ENCODE data around the gene ARL8B.
"Not testable (repeated sequence)": the region's sequence is repeated elsewhere in the genome, so short reads cannot be mapped to it uniquely, and the experiment has no call there.

Gene ARL8B

GRCh38 chr3:5122030-5122740 lies at the start of gene ARL8B:
TSS of gene ARL8B (plus strand) at chr3:5122292. CDS start at chr3:5122466, 174 bp downstream.
- H3K4me3 ChIP-seq (ENCODE audit: low read length) = peak within 1 kb of the TSS; percentile 68
- peak; percentile 94 for DNase-seq (ENCODE audit: low read depth)
- TF ChIP-seq, protein P1, sequence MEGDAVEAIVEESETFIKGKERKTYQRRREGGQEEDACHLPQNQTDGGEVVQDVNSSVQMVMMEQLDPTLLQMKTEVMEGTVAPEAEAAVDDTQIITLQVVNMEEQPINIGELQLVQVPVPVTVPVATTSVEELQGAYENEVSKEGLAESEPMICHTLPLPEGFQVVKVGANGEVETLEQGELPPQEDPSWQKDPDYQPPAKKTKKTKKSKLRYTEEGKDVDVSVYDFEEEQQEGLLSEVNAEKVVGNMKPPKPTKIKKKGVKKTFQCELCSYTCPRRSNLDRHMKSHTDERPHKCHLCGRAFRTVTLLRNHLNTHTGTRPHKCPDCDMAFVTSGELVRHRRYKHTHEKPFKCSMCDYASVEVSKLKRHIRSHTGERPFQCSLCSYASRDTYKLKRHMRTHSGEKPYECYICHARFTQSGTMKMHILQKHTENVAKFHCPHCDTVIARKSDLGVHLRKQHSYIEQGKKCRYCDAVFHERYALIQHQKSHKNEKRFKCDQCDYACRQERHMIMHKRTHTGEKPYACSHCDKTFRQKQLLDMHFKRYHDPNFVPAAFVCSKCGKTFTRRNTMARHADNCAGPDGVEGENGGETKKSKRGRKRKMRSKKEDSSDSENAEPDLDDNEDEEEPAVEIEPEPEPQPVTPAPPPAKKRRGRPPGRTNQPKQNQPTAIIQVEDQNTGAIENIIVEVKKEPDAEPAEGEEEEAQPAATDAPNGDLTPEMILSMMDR (IDR thresholded peaks at IDR 0.05; ENCODE audit: insufficient read depth, low read depth, low read length, missing control alignments) = peak; percentile 77

DNA sequence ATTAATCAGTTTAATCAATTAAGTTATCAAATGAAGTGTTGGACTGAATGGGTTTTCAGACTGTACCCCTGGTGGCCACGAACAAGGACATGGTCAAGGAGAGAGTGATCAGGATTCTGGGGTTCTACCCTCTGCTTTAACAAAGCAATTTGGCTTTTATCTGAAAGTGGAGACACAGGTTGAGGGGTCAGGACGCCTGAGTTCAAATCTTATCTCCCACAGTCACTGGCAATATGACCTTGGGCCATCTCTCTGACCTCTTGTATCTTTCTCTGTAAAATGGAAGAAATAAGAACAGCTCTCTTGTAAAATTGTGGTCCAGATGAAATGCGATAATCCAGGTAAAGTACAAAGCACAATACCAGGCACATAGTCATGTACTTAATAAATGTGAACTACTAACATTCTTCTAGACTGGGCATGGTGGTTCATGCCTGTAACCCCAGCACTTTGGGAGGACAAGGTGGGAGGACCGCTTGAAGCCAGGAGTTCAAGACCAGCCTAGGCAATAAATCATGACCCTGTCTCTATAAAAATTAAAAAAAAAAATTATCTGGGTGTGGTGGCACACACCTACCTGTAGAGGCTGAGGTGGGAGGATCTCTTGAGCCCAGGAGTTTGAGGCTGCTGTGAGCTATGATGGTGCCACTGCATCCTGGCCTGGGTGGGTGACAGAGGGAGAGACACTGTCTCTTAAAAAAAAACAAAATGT lies 48.6 kb upstream of the ARL8B start:
- TF ChIP-seq, protein P1 (IDR thresholded peaks at IDR 0.05; ENCODE audit: insufficient read depth, low read depth, low read length, missing control alignments) = no peak
- no peak overlapping the region for H3K4me3 ChIP-seq (ENCODE audit: low read length)
- DNase-seq (ENCODE audit: low read depth) = no peak

- no peak overlapping the region for H3K4me3 ChIP-seq (ENCODE audit: low read length)
- TF ChIP-seq, protein P1 (IDR thresholded peaks at IDR 0.05; ENCODE audit: insufficient read depth, low read depth, low read length, missing control alignments) = no peak
- peak; percentile 92 for DNase-seq (ENCODE audit: low read depth)
Observed at GRCh38 chr3:5078151-5078550, 43.9 kb upstream of the ARL8B start.

GRCh38 chr3:5079761-5080160 lies 42.3 kb upstream of the ARL8B start:
- TF ChIP-seq, protein P1 (IDR thresholded peaks at IDR 0.05; ENCODE audit: insufficient read depth, low read depth, low read length, missing control alignments) = no peak
- H3K4me3 ChIP-seq (ENCODE audit: low read length) = no peak overlapping the region
- DNase-seq (ENCODE audit: low read depth) = no peak

GRCh38 chr3:5080779-5081550 lies 41.1 kb upstream of the ARL8B start:
- H3K4me3 ChIP-seq (ENCODE audit: low read length) = no peak overlapping the region
- TF ChIP-seq, protein P1 (IDR thresholded peaks at IDR 0.05; ENCODE audit: insufficient read depth, low read depth, low read length, missing control alignments) = no peak
- DNase-seq (ENCODE audit: low read depth) = no peak

GRCh38 chr3:5081973-5082788 lies 39.9 kb upstream of the ARL8B start:
- H3K4me3 ChIP-seq (ENCODE audit: low read length); DNase-seq (ENCODE audit: low read depth): not testable (repeated sequence)
